ENCODE data around the gene TTC23.

Gene TTC23

GRCh38 chr15:99090011-99090699 is 159.2 kb downstream of the TTC23 start:
- no peak for DNase-seq (ENCODE audit: extremely low spot score)
- CTCF ChIA-PET = interaction anchor here (3.1 kb wide), 1 partner anchor 11 kb away, joined by 12 read pairs; no protein-coding TSS in a partner anchor
- POLR2A ChIA-PET = no interaction called here
- no peak for TF ChIP-seq SP1 (IDR thresholded peaks at IDR 0.05)
- no peak for TF ChIP-seq FOXM1 (IDR thresholded peaks at IDR 0.05; ENCODE audit: borderline replicate concordance)
- TF ChIP-seq ARNT (IDR thresholded peaks at IDR 0.05) = no peak
- no peak for TF ChIP-seq BHLHE40 (IDR thresholded peaks at IDR 0.05; ENCODE audit: borderline replicate concordance)

- ChIA-PET POLR2A (no interaction called here), CTCF (interaction anchor here (0.6 to 1.6 kb wide), 4 partner anchors 8 to 236 kb away, joined by 3 to 7 read pairs (median 4); no protein-coding TSS in a partner anchor)
- TF ChIP-seq BHLHE40 (IDR thresholded peaks at IDR 0.05; ENCODE audit: borderline replicate concordance) (no peak), ARNT (IDR thresholded peaks at IDR 0.05) (no peak), FOXM1 (IDR thresholded peaks at IDR 0.05; ENCODE audit: borderline replicate concordance) (no peak), LEF1 (IDR thresholded peaks at IDR 0.05; ENCODE audit: borderline replicate concordance) (no peak), ELF4 (IDR thresholded peaks at IDR 0.05) (no peak), L3MBTL2 (conservative IDR thresholded peaks at IDR 0.05) (no peak), SUZ12 (IDR thresholded peaks at IDR 0.05) (no peak), FOXA1 (IDR thresholded peaks at IDR 0.05) (no peak), FOXK2 (IDR thresholded peaks at IDR 0.05) (no peak), TARDBP (IDR thresholded peaks at IDR 0.05) (no peak), SP1 (IDR thresholded peaks at IDR 0.05) (no peak), NFRKB (IDR thresholded peaks at IDR 0.05) (no peak), ZNF384 (IDR thresholded peaks at IDR 0.05) (no peak), CTBP1 (IDR thresholded peaks at IDR 0.05; ENCODE audit: borderline replicate concordance) (no peak), HDGF (IDR thresholded peaks at IDR 0.05; ENCODE audit: borderline replicate concordance) (no peak)
- TF ChIP-seq, protein P1, sequence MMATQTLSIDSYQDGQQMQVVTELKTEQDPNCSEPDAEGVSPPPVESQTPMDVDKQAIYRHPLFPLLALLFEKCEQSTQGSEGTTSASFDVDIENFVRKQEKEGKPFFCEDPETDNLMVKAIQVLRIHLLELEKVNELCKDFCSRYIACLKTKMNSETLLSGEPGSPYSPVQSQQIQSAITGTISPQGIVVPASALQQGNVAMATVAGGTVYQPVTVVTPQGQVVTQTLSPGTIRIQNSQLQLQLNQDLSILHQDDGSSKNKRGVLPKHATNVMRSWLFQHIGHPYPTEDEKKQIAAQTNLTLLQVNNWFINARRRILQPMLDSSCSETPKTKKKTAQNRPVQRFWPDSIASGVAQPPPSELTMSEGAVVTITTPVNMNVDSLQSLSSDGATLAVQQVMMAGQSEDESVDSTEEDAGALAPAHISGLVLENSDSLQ (IDR thresholded peaks at IDR 0.05) = no peak
- DNase-seq (ENCODE audit: extremely low spot score) = no peak
These were observed 161.9 kb downstream of the TTC23 start for GRCh38 chr15:99087405-99087943.

DNA sequence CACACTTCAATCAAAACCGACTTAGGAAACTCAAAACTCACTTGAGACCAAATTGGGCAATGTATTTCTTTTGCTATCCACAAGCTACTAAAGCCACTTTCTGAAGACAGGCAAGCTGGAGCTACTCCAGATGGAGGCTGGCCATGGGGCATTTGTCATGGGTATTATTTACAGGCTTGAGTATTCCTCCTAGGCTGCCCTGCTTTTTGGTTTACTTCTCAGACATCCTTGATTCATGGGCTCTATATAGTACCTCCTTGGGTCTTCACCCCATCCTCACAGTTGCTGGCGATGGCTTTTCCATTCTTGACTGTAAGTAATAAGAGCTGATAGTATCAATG is 163.1 kb downstream of the TTC23 start:
- ChIA-PET CTCF (interaction anchor here (1.2 to 1.6 kb wide), 3 partner anchors 9 to 19 kb away, joined by 3 to 5 read pairs (median 5); no protein-coding TSS in a partner anchor), POLR2A (no interaction called here)
- TF ChIP-seq SUZ12 (IDR thresholded peaks at IDR 0.05) = no peak
- no peak for TF ChIP-seq LEF1 (IDR thresholded peaks at IDR 0.05; ENCODE audit: borderline replicate concordance)
- no peak for TF ChIP-seq NFRKB (IDR thresholded peaks at IDR 0.05)
- TF ChIP-seq FOXA1 (IDR thresholded peaks at IDR 0.05) = no peak
- TF ChIP-seq FOXM1 (IDR thresholded peaks at IDR 0.05; ENCODE audit: borderline replicate concordance) = no peak
- no peak for TF ChIP-seq CTBP1 (IDR thresholded peaks at IDR 0.05; ENCODE audit: borderline replicate concordance)
- TF ChIP-seq TARDBP (IDR thresholded peaks at IDR 0.05) = no peak
- no peak for TF ChIP-seq BHLHE40 (IDR thresholded peaks at IDR 0.05; ENCODE audit: borderline replicate concordance)
- TF ChIP-seq, protein P1 (IDR thresholded peaks at IDR 0.05) = no peak
- no peak for TF ChIP-seq SP1 (IDR thresholded peaks at IDR 0.05)
- TF ChIP-seq L3MBTL2 (conservative IDR thresholded peaks at IDR 0.05) = no peak
- no peak for TF ChIP-seq ZNF384 (IDR thresholded peaks at IDR 0.05)
- TF ChIP-seq FOXK2 (IDR thresholded peaks at IDR 0.05) = no peak
- TF ChIP-seq ELF4 (IDR thresholded peaks at IDR 0.05) = no peak
- TF ChIP-seq HDGF (IDR thresholded peaks at IDR 0.05; ENCODE audit: borderline replicate concordance) = no peak
- no peak for TF ChIP-seq ARNT (IDR thresholded peaks at IDR 0.05)
- no peak for DNase-seq (ENCODE audit: extremely low spot score)

Data from HEK293T (cell line).